ENCODE measurements around the gene ZC3HAV1. TPM values are rescaled to one million over a fixed set of nuclear protein-coding genes. Genes with fewer than 3 reads are reported as not detected.

ZC3HAV1 gene
- total RNA-seq, 1 donor from 2014 or later: 23.7 TPM

- no peak overlapping the region for H3K27ac Mint-ChIP-seq
- H3K27me3 Mint-ChIP-seq (ENCODE audit: low read depth): no peaks in the 10 kb centered on the region
- peaks cover 21% of the 10 kb centered on the region for H3K36me3 Mint-ChIP-seq
- H3K4me1 Mint-ChIP-seq: no peaks in the 10 kb centered on the region
- no peak overlapping the region for H3K4me3 Mint-ChIP-seq
- TF ChIP-seq, protein P1, sequence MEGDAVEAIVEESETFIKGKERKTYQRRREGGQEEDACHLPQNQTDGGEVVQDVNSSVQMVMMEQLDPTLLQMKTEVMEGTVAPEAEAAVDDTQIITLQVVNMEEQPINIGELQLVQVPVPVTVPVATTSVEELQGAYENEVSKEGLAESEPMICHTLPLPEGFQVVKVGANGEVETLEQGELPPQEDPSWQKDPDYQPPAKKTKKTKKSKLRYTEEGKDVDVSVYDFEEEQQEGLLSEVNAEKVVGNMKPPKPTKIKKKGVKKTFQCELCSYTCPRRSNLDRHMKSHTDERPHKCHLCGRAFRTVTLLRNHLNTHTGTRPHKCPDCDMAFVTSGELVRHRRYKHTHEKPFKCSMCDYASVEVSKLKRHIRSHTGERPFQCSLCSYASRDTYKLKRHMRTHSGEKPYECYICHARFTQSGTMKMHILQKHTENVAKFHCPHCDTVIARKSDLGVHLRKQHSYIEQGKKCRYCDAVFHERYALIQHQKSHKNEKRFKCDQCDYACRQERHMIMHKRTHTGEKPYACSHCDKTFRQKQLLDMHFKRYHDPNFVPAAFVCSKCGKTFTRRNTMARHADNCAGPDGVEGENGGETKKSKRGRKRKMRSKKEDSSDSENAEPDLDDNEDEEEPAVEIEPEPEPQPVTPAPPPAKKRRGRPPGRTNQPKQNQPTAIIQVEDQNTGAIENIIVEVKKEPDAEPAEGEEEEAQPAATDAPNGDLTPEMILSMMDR (IDR thresholded peaks at IDR 0.05; ENCODE audit: unreplicated experiment): no peak
- DNase-seq (ENCODE audit: low spot score in 2 of 2, unreplicated experiment in 2 of 2): no peak
- no peaks in the 10 kb centered on the region for H3K9me3 Mint-ChIP-seq
These were observed 55.4 kb downstream of the ZC3HAV1 start for GRCh38 chr7:139054101-139054500.

DNA sequence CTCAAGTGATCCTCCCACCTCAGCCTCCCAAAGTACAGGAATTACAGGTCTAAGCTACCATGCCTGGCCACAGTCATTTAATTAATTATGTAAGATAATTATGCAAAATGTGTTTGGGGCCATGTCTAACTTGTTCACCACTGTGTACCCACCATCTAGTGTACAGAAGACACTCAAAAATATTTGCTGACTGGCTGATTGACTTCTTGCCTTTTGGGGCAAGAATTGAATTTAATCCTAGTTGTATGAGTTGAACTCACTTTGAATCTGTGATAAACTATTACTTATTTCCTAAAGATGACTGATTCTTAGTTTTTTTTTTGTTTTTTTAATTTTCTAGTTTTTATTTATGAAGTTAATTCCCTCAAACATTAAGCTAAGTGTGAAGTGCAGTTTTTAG is 57.9 kb downstream of the ZC3HAV1 start:
- Mint-ChIP-seq H3K9me3 (no peaks in the 10 kb centered on the region), H3K27me3 (ENCODE audit: low read depth) (no peaks in the 10 kb centered on the region), H3K4me1 (no peaks in the 10 kb centered on the region), H3K4me3 (no peak overlapping the region), H3K27ac (no peak overlapping the region), H3K36me3 (peaks cover 25% of the 10 kb centered on the region)
- TF ChIP-seq, protein P1 (IDR thresholded peaks at IDR 0.05; ENCODE audit: unreplicated experiment): no peak
- DNase-seq (ENCODE audit: low spot score in 2 of 2, unreplicated experiment in 2 of 2): no peak

GRCh38 chr7:139049936-139050335 is 59.6 kb downstream of the ZC3HAV1 start:
- no peak overlapping the region for H3K27ac Mint-ChIP-seq
- DNase-seq (ENCODE audit: low spot score in 2 of 2, unreplicated experiment in 2 of 2): no peak
- H3K27me3 Mint-ChIP-seq (ENCODE audit: low read depth): no peaks in the 10 kb centered on the region
- H3K36me3 Mint-ChIP-seq: peaks cover 34% of the 10 kb centered on the region
- H3K4me1 Mint-ChIP-seq: no peaks in the 10 kb centered on the region
- no peaks in the 10 kb centered on the region for H3K9me3 Mint-ChIP-seq
- TF ChIP-seq, protein P1 (IDR thresholded peaks at IDR 0.05; ENCODE audit: unreplicated experiment): no peak
- no peak overlapping the region for H3K4me3 Mint-ChIP-seq

- Mint-ChIP-seq H3K27me3 (ENCODE audit: low read depth) (no peaks in the 10 kb centered on the region), H3K9me3 (no peaks in the 10 kb centered on the region), H3K36me3 (peaks cover 34% of the 10 kb centered on the region), H3K27ac (no peak overlapping the region), H3K4me1 (no peaks in the 10 kb centered on the region), H3K4me3 (no peak overlapping the region)
- DNase-seq (ENCODE audit: low spot score in 2 of 2, unreplicated experiment in 2 of 2): no peak
- TF ChIP-seq, protein P1 (IDR thresholded peaks at IDR 0.05; ENCODE audit: unreplicated experiment): no peak
These were observed 60.4 kb downstream of the ZC3HAV1 start for GRCh38 chr7:139049111-139049510.

GRCh38 chr7:139047970-139048369 is 61.5 kb downstream of the ZC3HAV1 start:
- TF ChIP-seq, protein P1 (IDR thresholded peaks at IDR 0.05; ENCODE audit: unreplicated experiment): no peak
- Mint-ChIP-seq H3K4me3 (no peak overlapping the region), H3K4me1 (no peaks in the 10 kb centered on the region), H3K27ac (no peak overlapping the region), H3K27me3 (ENCODE audit: low read depth) (no peaks in the 10 kb centered on the region), H3K9me3 (no peaks in the 10 kb centered on the region), H3K36me3 (peaks cover 29% of the 10 kb centered on the region)
- DNase-seq (ENCODE audit: low spot score in 2 of 2, unreplicated experiment in 2 of 2): no peak

DNA sequence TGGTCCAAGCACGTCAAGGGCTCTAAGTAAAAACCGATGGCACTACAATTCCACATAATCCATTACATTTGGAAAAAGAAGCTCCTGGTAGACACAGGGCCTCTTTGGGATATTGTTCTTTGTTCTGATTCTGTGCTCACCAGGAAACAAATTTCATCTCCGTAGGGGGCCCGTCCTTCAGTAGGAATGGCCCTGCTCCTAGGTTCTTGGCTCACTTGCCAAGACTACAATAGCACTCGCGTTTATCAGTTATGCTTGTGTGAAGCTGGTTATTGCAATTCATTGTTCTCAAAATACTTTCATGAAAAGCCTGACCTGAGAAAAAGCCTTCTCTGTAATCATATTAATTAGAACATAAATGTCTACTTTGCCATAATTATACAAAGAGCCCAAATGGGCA is 63.4 kb downstream of the ZC3HAV1 start:
- no peak overlapping the region for H3K4me3 Mint-ChIP-seq
- no peak overlapping the region for H3K27ac Mint-ChIP-seq
- H3K9me3 Mint-ChIP-seq: no peaks in the 10 kb centered on the region
- H3K4me1 Mint-ChIP-seq: no peaks in the 10 kb centered on the region
- DNase-seq (ENCODE audit: low spot score in 2 of 2, unreplicated experiment in 2 of 2): no peak
- TF ChIP-seq, protein P1 (IDR thresholded peaks at IDR 0.05; ENCODE audit: unreplicated experiment): no peak
- H3K27me3 Mint-ChIP-seq (ENCODE audit: low read depth): no peaks in the 10 kb centered on the region
- peaks cover 25% of the 10 kb centered on the region for H3K36me3 Mint-ChIP-seq

Data from mesothelial cell of epicardium (in vitro differentiated cells).